Measurements from ENCODE around the gene PARM1. TPM values are rescaled to one million over a fixed set of nuclear protein-coding genes. Genes with fewer than 3 reads are reported as not detected.
A peak's percentile ranks its signal among the peaks of the same experiment; 100 is the strongest.

The PARM1 gene
- polyA plus RNA-seq, 1 donor from 2014 or later: 37.0 TPM

DNA sequence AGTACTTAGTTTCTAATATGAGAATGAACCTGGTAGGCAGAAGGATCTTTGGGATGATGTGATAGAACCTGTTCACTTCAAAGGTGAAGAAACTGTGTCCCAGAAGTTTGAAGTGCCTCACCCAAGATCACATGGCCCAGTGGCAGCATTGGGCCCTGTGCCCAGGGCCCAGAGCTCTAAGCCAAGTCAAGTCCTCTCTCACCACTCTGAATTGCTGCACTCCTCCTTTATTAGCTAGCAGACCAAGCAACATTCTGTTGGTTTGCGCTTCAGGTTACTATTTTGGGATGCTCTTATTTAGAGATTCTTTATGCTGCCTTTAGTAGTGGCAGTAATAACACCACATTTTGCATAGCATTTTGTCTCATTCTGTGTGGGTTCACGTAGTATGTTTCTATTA, 82.7 kb downstream of the PARM1 start:
- Mint-ChIP-seq H3K27me3 (no peaks in the 10 kb centered on the region), H3K4me1 (peaks cover 1 to 5% (median 3%) of the 10 kb centered on the region in 3 donors), H3K9me3 (no peaks in the 10 kb centered on the region), H3K36me3 (peaks cover 15% of the 10 kb centered on the region), H3K4me3 (no peak overlapping the region), H3K27ac (no peak overlapping the region)

DNA sequence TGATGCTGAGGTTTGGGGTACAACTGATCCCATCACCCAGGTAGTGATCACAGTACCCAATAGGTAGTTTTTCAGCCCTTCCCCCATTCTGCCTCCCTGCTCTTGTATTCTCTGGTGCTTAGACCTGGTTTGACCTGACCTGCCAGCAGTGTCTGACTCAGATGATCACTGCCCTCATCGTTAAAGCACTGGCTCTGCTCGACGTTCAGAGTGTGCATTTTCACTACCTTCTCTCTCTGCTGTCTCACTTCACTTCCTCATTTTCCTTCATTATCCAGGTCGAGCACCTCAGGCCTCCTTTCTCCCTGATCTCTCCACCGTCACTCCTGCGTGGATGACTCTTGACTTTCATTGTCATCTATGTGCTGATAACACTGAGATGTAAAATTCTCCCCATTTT, 83.6 kb downstream of the PARM1 start:
- Mint-ChIP-seq H3K4me3 (no peak overlapping the region), H3K9me3 (no peaks in the 10 kb centered on the region), H3K27me3 (no peaks in the 10 kb centered on the region), H3K4me1 (peaks cover 0 to 5% (median 3%) of the 10 kb centered on the region in 3 donors), H3K36me3 (peaks cover 11% of the 10 kb centered on the region), H3K27ac (no peak overlapping the region)

DNA sequence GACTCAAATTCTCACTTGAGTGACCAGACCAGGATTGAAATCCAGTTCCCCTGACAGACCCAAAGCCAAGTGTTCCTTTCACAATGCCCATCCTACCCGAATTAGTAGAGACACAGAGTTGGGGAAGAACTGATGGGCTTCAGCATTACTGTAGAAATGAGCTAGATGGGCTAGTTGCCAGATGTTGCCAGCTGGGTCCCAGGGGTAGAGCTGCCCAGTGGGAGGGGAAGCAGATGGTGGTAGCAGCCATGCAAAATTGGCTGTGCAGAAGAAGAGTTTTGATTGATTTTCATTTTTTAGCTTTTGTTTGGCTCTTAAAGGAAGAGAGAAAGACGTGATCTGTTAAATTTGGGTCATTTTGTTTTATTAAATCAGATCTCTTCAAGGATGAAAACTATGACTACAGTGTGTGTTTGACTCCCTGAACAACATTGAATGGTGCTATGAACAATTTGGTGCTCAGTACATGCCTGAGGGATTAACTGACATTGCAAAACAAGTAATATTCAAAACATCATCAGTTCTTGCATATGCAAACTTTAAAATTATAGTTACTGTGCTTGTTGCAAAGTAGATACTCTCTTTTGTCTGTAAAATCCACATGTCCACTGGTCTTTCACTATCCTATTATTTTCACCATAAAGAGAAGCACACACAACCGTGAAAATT, 86.0 kb downstream of the PARM1 start:
- H3K36me3 Mint-ChIP-seq: peaks cover 1% of the 10 kb centered on the region
- H3K27ac Mint-ChIP-seq: no peak overlapping the region
- peaks cover 0 to 21% (median 3%) of the 10 kb centered on the region in 3 donors for H3K4me1 Mint-ChIP-seq
- no peaks in the 10 kb centered on the region for H3K27me3 Mint-ChIP-seq
- H3K4me3 Mint-ChIP-seq: no peak overlapping the region
- H3K9me3 Mint-ChIP-seq: no peaks in the 10 kb centered on the region

DNA sequence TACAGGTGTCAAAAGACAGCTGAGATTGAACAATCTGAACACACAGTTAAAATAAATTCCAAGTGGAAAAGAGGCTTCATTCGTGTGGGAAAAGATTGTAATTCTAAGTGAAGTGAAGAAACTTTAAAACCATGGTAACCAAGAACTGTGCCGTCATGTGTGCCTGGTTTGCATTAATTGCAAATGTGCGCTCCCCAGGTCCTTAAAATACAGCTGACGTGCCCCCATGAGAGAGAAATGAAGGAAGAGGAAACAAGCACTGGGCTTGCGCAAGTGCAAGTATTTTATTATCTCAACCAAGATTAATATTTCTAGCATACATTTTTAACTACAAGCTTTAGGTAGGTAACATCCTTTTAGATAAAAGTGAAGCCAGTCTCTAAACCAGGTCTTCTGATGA, 92.5 kb downstream of the PARM1 start:
- Mint-ChIP-seq H3K9me3 (no peaks in the 10 kb centered on the region), H3K27me3 (no peaks in the 10 kb centered on the region), H3K4me1 (peaks cover 8 to 52% (median 14%) of the 10 kb centered on the region in 3 donors), H3K4me3 (no peak overlapping the region), H3K27ac (no peak overlapping the region), H3K36me3 (peaks cover 10% of the 10 kb centered on the region)

DNA sequence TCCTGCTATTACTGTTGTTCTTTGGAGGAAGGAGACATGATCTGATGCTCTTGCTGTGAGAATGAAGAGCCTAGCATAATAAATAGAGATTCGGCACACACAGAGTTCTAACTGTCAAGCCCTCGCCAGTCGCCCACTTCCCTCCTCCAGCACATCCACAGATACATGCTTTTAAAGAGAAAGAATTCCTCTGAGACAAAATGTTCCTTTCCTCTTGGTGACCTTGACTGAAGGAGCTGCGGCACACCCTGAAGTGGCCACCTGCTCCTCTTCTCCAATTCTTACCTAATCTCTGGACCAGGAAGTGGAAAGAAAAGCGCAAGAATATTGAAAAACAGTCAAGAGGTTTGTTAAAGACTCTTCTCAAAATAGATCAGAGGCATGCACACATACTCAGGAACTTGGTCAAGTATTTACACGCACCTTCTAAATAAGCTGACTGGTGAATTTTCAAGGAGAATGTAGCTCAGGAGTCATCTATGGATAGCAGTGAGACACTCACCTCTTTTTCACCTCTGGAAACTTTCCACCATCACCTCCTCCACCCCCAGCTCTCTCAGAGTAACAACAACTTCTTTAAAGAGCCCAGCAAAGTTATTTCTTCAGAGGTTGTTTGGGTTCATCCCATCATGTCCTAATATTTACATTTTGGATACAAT, 95.4 kb downstream of the PARM1 start:
- H3K4me1 Mint-ChIP-seq: peaks cover 15 to 47% (median 22%) of the 10 kb centered on the region in 3 donors
- H3K36me3 Mint-ChIP-seq: peaks cover 10% of the 10 kb centered on the region
- no peak overlapping the region for H3K27ac Mint-ChIP-seq
- H3K9me3 Mint-ChIP-seq: no peaks in the 10 kb centered on the region
- H3K4me3 Mint-ChIP-seq: peak overlapping the region in 1 of 4 donors; percentile 52
- no peaks in the 10 kb centered on the region for H3K27me3 Mint-ChIP-seq

DNA sequence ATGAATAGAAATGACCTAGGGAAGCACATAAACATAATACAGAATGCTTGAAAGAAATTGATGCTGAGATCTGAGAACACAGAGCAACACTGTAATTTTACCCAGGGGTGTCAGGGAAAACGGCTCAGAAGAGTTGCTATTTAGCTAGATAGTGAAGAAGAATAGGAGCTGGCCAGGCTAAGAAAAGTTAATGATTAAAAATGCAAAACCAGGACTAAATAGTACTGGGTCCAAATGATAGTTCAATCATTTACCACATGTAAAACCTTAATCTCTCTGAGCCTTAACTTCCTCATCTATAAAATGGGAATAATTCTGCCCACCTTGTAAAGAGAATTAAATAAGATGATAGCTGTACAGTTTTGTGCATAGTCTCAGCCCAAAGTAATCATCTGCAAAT, 97.1 kb downstream of the PARM1 start:
- Mint-ChIP-seq H3K36me3 (peaks cover 11% of the 10 kb centered on the region), H3K27me3 (no peaks in the 10 kb centered on the region)

DNA sequence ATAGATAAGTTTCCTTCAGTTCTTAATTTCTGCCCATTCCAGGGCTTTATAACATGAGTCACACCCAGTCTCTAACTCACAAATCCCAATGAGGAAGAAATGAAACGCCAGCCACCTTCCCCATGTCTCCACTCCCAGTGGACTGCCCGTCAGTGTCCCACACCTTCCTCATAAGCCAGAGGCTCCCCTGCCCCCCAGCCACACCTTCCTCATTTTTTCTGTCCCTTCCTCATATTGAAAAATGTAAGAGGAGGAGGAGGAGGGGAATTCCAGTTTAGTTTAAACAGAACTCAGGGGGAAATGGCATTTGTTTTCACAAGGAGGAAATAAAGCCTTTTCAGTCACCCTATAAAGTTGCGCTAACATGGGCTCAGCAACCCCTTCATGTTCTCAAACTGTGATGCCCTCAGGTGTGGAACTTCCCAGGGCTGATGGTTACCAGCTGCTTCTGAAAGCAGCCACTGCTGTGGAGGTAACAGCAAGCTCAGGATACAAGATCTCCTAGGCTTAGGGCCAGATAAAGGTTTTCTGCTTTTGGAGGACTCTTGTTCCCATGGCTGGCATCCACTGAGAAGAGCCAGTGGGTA, 97.8 kb downstream of the PARM1 start:
- Mint-ChIP-seq H3K9me3 (no peaks in the 10 kb centered on the region), H3K27ac (peak overlapping the region in 2 of 3 donors; percentile 21 to 81), H3K4me1 (peaks cover 12 to 43% (median 27%) of the 10 kb centered on the region in 3 donors), H3K27me3 (no peaks in the 10 kb centered on the region), H3K4me3 (peak overlapping the region in 1 of 4 donors; percentile 38), H3K36me3 (peaks cover 11% of the 10 kb centered on the region)

More for the DNA sequence above, 97.1 kb downstream of the PARM1 start:
- H3K4me1 Mint-ChIP-seq: peaks cover 16 to 44% (median 26%) of the 10 kb centered on the region in 3 donors
- H3K9me3 Mint-ChIP-seq: no peaks in the 10 kb centered on the region
- H3K4me3 Mint-ChIP-seq: peak overlapping the region in 1 of 4 donors; percentile 7
- H3K27ac Mint-ChIP-seq: peak overlapping the region in 2 of 3 donors; percentile 28 to 36

DNA sequence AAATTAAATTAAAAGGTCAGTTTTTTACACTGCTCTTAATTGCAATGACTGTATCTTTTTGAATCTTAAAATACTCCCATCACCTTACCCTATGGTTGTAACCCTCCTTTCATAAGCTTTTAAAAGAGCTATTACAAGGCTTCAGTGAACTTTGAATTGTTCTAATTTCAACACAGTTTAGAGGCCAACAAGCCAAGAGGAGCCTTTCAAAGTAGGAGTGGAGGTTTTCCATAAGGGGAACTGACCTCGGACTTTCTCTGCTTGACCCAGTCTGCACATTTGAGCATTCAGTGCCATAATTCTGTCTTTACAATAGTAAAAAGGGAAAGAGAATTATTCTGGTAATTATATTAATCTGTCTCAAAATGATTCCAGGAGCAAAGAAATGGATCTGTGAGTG, 98.9 kb downstream of the PARM1 start:
- H3K9me3 Mint-ChIP-seq: no peaks in the 10 kb centered on the region
- H3K4me1 Mint-ChIP-seq: peaks cover 20 to 43% (median 33%) of the 10 kb centered on the region in 3 donors
- peak overlapping the region in 1 of 3 donors; percentile 28 for H3K27ac Mint-ChIP-seq
- no peaks in the 10 kb centered on the region for H3K27me3 Mint-ChIP-seq
- H3K4me3 Mint-ChIP-seq: no peak overlapping the region
- H3K36me3 Mint-ChIP-seq: peaks cover 5% of the 10 kb centered on the region

DNA sequence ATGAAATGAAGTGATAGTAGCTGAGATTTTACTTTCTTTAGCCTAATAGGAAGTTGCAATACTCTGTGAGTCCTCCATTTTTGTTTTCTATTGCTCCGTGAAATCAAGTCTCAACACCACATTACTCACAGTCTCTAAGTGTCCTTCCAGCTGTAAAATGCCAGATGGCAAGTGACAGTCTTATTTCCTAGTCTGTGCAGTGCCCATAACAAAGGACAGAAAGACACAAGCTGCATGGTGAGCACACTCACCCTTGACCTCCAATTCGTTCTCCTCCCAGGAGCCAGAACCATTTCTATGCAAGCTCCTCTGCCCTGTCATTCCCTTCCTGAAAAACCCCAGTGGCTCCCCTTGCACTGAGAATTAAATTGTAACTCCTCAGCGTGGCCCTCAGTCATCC, 101.6 kb downstream of the PARM1 start:
- no peaks in the 10 kb centered on the region for H3K9me3 Mint-ChIP-seq
- no peak overlapping the region for H3K4me3 Mint-ChIP-seq
- H3K27me3 Mint-ChIP-seq: no peaks in the 10 kb centered on the region
- peak overlapping the region in 1 of 3 donors; percentile 26 for H3K27ac Mint-ChIP-seq
- H3K36me3 Mint-ChIP-seq: peaks cover 2% of the 10 kb centered on the region
- peaks cover 21 to 37% (median 36%) of the 10 kb centered on the region in 3 donors for H3K4me1 Mint-ChIP-seq

DNA sequence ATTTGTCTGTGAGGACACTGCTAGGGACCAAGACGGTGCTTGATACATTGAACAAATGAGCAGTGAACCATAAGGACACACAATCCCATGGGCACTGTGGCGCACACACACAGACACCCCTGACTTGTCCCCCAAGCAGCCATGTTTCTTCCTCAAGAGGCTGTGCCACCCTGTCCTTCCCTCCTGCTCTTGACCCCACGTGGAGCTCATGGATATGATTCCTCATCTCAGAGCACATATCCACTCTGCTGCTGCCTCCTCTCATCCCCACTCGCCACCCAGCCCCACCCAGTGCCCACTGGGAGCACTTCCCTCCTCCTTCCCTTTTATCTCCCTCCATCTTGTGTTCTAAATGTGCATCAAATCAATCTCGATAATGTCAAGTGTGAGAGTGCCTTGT, 102.4 kb downstream of the PARM1 start:
- H3K27ac Mint-ChIP-seq: peak overlapping the region in 1 of 3 donors; percentile 91

DNA sequence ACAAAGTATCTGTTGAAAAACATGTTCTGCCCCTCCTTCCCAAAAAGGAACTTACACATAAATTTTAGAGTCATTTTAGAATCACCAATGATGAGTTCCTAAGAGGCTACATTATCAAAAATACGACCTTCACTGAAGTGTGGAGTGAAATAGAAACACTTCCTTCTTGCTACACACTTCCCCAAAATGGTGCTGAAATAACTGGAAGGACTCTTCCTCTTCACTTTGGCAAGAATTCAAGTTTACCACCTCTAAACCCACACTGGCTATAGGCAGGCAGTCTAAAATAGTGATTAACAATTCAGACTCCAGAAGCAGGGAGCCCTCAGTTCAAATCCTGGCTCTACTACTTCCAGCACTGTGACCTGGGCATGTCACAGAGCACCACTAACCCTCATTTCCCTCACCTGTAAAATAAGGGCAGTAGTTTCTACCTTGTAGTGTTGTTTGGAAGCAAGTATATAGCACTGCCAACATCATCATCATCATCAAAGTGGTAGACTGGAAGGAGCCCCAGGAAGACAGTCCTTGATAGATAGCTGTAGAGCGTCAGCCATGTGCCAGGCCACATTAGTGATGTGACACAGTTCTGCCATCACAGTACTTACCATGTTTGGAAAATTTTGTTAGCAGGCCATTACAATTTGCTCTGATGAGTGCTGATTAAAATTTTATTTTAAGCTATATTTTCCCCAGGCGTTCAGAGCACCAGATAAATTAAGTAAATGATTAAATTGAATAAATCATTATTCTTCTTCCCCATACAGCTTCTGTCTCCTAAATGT, 103.3 kb downstream of the PARM1 start:
- Mint-ChIP-seq H3K27ac (peak overlapping the region in 1 of 3 donors; percentile 19), H3K4me1 (peaks cover 18 to 29% (median 28%) of the 10 kb centered on the region in 3 donors), H3K27me3 (no peaks in the 10 kb centered on the region), H3K4me3 (peak overlapping the region in 2 of 4 donors; percentile 23 to 42), H3K9me3 (no peaks in the 10 kb centered on the region), H3K36me3 (peaks cover 4% of the 10 kb centered on the region)

More for the DNA sequence above, 102.4 kb downstream of the PARM1 start:
- H3K4me3 Mint-ChIP-seq: peak overlapping the region in 1 of 4 donors; percentile 78
- peaks cover 2% of the 10 kb centered on the region for H3K36me3 Mint-ChIP-seq
- H3K27me3 Mint-ChIP-seq: no peaks in the 10 kb centered on the region
- peaks cover 21 to 31% (median 30%) of the 10 kb centered on the region in 3 donors for H3K4me1 Mint-ChIP-seq
- H3K9me3 Mint-ChIP-seq: no peaks in the 10 kb centered on the region

DNA sequence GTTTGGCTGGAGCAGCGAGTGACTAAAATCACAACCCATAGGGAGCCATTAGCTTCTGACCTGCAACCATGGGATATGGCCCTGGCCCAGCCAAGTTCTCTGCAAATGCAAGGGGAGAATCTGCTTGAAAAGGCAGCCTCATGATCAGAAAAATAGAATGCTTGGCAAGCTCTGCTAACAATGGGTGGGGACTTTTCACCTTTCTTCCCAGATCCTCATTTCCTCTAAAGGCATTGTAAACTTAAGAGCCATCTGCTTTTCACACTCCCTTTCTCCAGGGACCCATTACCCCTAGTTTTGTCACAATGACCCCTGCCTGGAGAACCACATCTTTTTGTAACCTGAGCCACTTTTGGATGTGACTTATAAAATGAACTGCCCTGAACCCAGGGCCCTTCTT, 104.3 kb downstream of the PARM1 start:
- Mint-ChIP-seq H3K4me1 (peaks cover 16 to 29% (median 26%) of the 10 kb centered on the region in 3 donors), H3K36me3 (peaks cover 4% of the 10 kb centered on the region), H3K9me3 (no peaks in the 10 kb centered on the region), H3K27me3 (no peaks in the 10 kb centered on the region), H3K4me3 (no peak overlapping the region), H3K27ac (no peak overlapping the region)

DNA sequence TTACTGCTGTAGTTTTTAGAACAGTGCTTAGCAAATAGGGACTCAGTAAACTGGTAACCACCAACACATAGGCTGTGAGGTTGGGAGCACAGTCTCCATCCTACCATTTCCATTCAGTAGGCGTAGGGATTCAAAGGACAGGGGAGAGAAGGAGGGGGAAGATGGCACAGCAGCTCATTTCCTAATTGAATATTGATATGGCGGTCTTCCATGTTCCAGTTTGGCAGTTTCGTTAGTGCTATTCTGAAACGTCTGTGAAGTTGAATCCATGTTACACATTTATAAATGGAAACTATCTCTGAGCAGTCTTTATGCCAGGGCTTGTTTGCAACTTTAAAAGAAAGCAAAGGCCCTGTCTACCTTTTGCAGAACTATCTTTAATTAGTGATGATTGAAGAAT, 105.5 kb downstream of the PARM1 start:
- H3K27ac Mint-ChIP-seq: no peak overlapping the region
- H3K27me3 Mint-ChIP-seq: no peaks in the 10 kb centered on the region
- H3K36me3 Mint-ChIP-seq: peaks cover 4% of the 10 kb centered on the region
- peaks cover 16 to 29% (median 26%) of the 10 kb centered on the region in 3 donors for H3K4me1 Mint-ChIP-seq
- H3K4me3 Mint-ChIP-seq: no peak overlapping the region
- H3K9me3 Mint-ChIP-seq: no peaks in the 10 kb centered on the region

DNA sequence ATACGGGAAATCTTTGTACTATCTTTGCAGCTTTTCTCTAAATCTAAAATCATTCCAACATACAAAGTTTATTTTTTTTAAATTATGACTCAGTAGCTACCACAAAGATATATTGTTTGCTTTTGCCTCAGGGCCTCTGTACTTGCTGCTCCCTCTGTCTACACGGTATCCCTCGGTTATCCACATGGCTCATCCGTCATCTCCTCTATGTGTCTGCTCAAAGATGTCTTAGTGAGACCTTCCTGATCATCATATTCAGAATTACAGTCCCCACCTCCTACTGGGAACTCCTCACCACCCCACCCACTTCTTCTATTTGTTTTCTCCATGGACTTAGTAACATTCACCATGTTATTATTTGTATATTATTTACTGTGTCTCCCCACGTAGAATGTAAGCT, 107.8 kb downstream of the PARM1 start:
- no peak overlapping the region for H3K27ac Mint-ChIP-seq
- H3K9me3 Mint-ChIP-seq: no peaks in the 10 kb centered on the region
- no peak overlapping the region for H3K4me3 Mint-ChIP-seq
- peaks cover 6% of the 10 kb centered on the region for H3K36me3 Mint-ChIP-seq
- peaks cover 14 to 19% (median 18%) of the 10 kb centered on the region in 3 donors for H3K4me1 Mint-ChIP-seq
- no peaks in the 10 kb centered on the region for H3K27me3 Mint-ChIP-seq

All from IgD-negative memory B cell (primary cell).